Measurements from ENCODE around the gene DCAF8.

Gene DCAF8

DNA sequence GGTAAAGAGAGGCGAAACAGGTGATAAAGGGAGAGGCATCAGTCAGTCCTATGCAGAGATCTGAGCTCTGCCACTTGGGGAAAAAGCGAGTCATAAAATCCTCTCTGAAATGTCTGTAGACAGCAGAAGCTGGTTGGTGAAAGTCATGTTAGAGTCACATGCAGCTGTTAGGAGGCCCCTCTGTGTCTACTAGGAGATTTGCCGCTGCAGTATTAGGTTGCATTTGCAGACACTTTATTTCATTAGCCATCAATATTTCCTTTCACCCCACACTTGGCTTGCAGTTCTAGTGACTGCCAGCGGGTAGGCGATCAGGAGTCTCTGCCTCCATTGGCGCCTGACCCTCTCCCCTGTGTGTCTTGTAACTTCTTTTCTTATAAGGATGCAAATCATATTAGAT is 94.8 kb downstream of the DCAF8 start:
- no peak for DNase-seq (ENCODE audit: low read depth in 2 of 2)
- H3K4me3 ChIP-seq (replicated peaks in 1 of 2; ENCODE audit: low read depth in 2 of 2, low read length in 2 of 2) = no peak overlapping the region
- TF ChIP-seq, protein P1, sequence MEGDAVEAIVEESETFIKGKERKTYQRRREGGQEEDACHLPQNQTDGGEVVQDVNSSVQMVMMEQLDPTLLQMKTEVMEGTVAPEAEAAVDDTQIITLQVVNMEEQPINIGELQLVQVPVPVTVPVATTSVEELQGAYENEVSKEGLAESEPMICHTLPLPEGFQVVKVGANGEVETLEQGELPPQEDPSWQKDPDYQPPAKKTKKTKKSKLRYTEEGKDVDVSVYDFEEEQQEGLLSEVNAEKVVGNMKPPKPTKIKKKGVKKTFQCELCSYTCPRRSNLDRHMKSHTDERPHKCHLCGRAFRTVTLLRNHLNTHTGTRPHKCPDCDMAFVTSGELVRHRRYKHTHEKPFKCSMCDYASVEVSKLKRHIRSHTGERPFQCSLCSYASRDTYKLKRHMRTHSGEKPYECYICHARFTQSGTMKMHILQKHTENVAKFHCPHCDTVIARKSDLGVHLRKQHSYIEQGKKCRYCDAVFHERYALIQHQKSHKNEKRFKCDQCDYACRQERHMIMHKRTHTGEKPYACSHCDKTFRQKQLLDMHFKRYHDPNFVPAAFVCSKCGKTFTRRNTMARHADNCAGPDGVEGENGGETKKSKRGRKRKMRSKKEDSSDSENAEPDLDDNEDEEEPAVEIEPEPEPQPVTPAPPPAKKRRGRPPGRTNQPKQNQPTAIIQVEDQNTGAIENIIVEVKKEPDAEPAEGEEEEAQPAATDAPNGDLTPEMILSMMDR (IDR thresholded peaks at IDR 0.05; ENCODE audit: low read depth, low read length) = no peak

DNA sequence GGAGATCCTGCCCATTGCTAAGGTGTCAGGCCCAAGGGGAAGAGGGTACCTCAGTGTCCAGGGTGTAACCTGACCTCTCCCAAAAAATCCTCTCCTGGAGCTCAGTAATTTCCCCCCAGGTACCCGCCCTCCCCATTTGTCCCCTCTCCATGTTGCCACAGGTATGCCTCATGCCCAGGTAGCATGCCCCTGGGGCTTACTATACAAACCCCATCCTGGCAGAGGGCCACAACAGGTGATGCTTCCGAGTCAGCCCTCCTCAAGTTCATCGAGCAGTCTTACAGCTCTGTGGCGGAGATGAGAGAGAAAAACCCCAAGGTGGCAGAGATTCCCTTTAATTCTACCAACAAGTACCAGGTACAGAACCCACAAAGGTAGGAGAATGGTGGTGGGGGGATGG is 95.3 kb downstream of the DCAF8 start:
- no peak for DNase-seq (ENCODE audit: low read depth in 2 of 2)
- TF ChIP-seq, protein P1 (IDR thresholded peaks at IDR 0.05; ENCODE audit: low read depth, low read length) = no peak
- H3K4me3 ChIP-seq (replicated peaks in 1 of 2; ENCODE audit: low read depth in 2 of 2, low read length in 2 of 2) = no peak overlapping the region

DNA sequence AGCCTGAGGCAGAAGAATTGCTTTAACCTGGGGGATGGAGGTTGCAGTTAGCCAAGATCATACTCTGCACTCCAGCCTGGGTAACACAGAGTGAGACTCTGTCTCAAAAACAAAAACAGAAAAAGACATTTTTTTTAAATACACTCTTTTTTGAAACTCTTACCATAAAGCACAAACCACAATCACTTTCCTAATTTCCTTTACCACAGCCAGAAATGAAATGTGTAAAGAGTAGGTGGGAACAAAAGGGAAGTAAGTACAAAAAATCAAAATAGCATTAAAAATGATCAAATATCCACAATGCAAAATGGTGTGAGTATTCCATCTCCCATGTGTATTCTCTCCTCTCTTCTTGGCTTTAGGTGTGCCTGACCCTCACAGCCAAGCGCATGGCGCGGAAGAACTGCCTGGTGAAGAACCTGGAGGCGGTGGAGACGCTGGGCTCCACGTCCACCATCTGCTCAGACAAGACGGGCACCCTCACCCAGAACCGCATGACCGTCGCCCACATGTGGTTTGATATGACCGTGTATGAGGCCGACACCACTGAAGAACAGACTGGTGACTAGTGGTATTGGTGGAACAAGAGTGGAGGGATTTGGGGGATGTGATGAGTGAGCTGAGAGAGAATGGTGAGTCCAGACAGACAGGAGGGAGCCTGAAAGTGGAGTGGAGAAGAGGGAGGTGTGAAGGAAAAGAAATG is 96.0 kb downstream of the DCAF8 start:
- TF ChIP-seq, protein P1 (IDR thresholded peaks at IDR 0.05; ENCODE audit: low read depth, low read length) = no peak
- no peak for DNase-seq (ENCODE audit: low read depth in 2 of 2)
- no peak overlapping the region for H3K4me3 ChIP-seq (replicated peaks in 1 of 2; ENCODE audit: low read depth in 2 of 2, low read length in 2 of 2)

Measured in cardiac fibroblast (primary cell).